Measurements from ENCODE around the gene SMG9. TPM values are rescaled to one million over a fixed set of nuclear protein-coding genes. Genes with fewer than 3 reads are reported as not detected.
A peak's percentile ranks its signal among the peaks of the same experiment; 100 is the strongest.
"Not testable (repeated sequence)": the region's sequence is repeated elsewhere in the genome, so short reads cannot be mapped to it uniquely, and the experiment has no call there.

Gene SMG9
- total RNA-seq, 2 donors from 2014 or later, result 18.3 to 49.1 TPM

- TF ChIP-seq, protein P1, sequence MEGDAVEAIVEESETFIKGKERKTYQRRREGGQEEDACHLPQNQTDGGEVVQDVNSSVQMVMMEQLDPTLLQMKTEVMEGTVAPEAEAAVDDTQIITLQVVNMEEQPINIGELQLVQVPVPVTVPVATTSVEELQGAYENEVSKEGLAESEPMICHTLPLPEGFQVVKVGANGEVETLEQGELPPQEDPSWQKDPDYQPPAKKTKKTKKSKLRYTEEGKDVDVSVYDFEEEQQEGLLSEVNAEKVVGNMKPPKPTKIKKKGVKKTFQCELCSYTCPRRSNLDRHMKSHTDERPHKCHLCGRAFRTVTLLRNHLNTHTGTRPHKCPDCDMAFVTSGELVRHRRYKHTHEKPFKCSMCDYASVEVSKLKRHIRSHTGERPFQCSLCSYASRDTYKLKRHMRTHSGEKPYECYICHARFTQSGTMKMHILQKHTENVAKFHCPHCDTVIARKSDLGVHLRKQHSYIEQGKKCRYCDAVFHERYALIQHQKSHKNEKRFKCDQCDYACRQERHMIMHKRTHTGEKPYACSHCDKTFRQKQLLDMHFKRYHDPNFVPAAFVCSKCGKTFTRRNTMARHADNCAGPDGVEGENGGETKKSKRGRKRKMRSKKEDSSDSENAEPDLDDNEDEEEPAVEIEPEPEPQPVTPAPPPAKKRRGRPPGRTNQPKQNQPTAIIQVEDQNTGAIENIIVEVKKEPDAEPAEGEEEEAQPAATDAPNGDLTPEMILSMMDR (IDR thresholded peaks at IDR 0.05), result no peak
- no peak overlapping the region for H3K27ac ChIP-seq
- DNase-seq (ENCODE audit: low spot score) (no peak), ATAC-seq (ENCODE audit: insufficient number of reproducible peaks, low FRiP score, low read depth) (no peak)
- peaks cover 18 to 28% of the 10 kb centered on the region in 2 donors for H3K4me1 ChIP-seq (ENCODE audit: control insufficient read depth in 1 of 2, low read depth in 2 of 2)
- no peak overlapping the region for H3K4me3 ChIP-seq
- no peaks in the 10 kb centered on the region for H3K36me3 ChIP-seq
- H3K9me3 ChIP-seq, result no peaks in the 10 kb centered on the region
- H3K27me3 ChIP-seq (replicated peaks; ENCODE audit: insufficient read depth), result no peaks in the 10 kb centered on the region
These were observed 12.6 kb upstream of the SMG9 start for GRCh38 chr19:43767316-43767715.

GRCh38 chr19:43766755-43767043 is 11.9 kb upstream of the SMG9 start:
- Histone ChIP-seq H3K4me3 (no peak overlapping the region), H3K9me3 (no peaks in the 10 kb centered on the region), H3K27ac (no peak overlapping the region), H3K36me3 (no peaks in the 10 kb centered on the region), H3K4me1 (ENCODE audit: control insufficient read depth in 1 of 2, low read depth in 2 of 2) (peaks cover 18 to 28% of the 10 kb centered on the region in 2 donors), H3K27me3 (replicated peaks; ENCODE audit: insufficient read depth) (no peaks in the 10 kb centered on the region)
- TF ChIP-seq, protein P1 (IDR thresholded peaks at IDR 0.05), result no peak
- ATAC-seq (ENCODE audit: insufficient number of reproducible peaks, low FRiP score, low read depth), result no peak
- DNase-seq (ENCODE audit: low spot score), result no peak

GRCh38 chr19:43765109-43765876 is 10.5 kb upstream of the SMG9 start:
- Histone ChIP-seq H3K36me3 (no peaks in the 10 kb centered on the region), H3K4me3 (no peak overlapping the region), H3K9me3 (no peaks in the 10 kb centered on the region), H3K4me1 (ENCODE audit: control insufficient read depth in 1 of 2, low read depth in 2 of 2) (peaks cover 18 to 28% of the 10 kb centered on the region in 2 donors), H3K27me3 (replicated peaks; ENCODE audit: insufficient read depth) (no peaks in the 10 kb centered on the region), H3K27ac (peak overlapping the region; percentile 9 to 71)
- TF ChIP-seq, protein P1 (IDR thresholded peaks at IDR 0.05), result no peak
- ATAC-seq (ENCODE audit: insufficient number of reproducible peaks, low FRiP score, low read depth) (peak; percentile 44), DNase-seq (ENCODE audit: low spot score) (peak; percentile 44)

GRCh38 chr19:43764684-43765083 is 9.9 kb upstream of the SMG9 start:
- peak overlapping the region in 1 of 2 donors; percentile 71 for H3K27ac ChIP-seq
- not testable (repeated sequence) for DNase-seq (ENCODE audit: low spot score); H3K27me3 ChIP-seq (replicated peaks; ENCODE audit: insufficient read depth); H3K9me3 ChIP-seq; H3K36me3 ChIP-seq; H3K4me3 ChIP-seq; ATAC-seq (ENCODE audit: insufficient number of reproducible peaks, low FRiP score, low read depth)
- peaks cover 18 to 28% of the 10 kb centered on the region in 2 donors for H3K4me1 ChIP-seq (ENCODE audit: control insufficient read depth in 1 of 2, low read depth in 2 of 2)

- TF ChIP-seq, protein P1 (IDR thresholded peaks at IDR 0.05), result no peak
- DNase-seq (ENCODE audit: low spot score) (no peak), ATAC-seq (ENCODE audit: insufficient number of reproducible peaks, low FRiP score, low read depth) (no peak)
- no peaks in the 10 kb centered on the region for H3K9me3 ChIP-seq
- peak overlapping the region in 1 of 2 donors; percentile 44 for H3K27ac ChIP-seq
- H3K4me1 ChIP-seq (ENCODE audit: control insufficient read depth in 1 of 2, low read depth in 2 of 2), result peaks cover 18 to 28% of the 10 kb centered on the region in 2 donors
- no peaks in the 10 kb centered on the region for H3K36me3 ChIP-seq
- no peak overlapping the region for H3K4me3 ChIP-seq
- H3K27me3 ChIP-seq (replicated peaks; ENCODE audit: insufficient read depth), result no peaks in the 10 kb centered on the region
These were observed 8.7 kb upstream of the SMG9 start for GRCh38 chr19:43763473-43763939.
